RWPE2 (cell line): ENCODE results near the gene GATA5.
"Not testable (repeated sequence)": the region's sequence is repeated elsewhere in the genome, so short reads cannot be mapped to it uniquely, and the experiment has no call there.

Experiments used
- ATAC-seq: fragments of 200-7000 bp; cut with Tn5 transposase; 3 replicates; pipeline ENCODE4 v1.9.1; 2021; ENCODE audit warnings: low read depth
- DNase-seq: peaks from one replicate; pipeline ENCODE4 v3.0.0-alpha.2; 2020; ENCODE audit warnings: low spot score
- H3K27ac ChIP-seq: fragments of 450-650 bp; 2 replicates; pipeline ENCODE4 v1.5.1; 2017; ENCODE audit warnings: mild to moderate bottlenecking; ENCODE audit not compliant: poor library complexity, severe bottlenecking
- H3K27me3 ChIP-seq: fragments of 250-450 bp; sonication (Bioruptor Pico); 2 replicates; pipeline ENCODE4 v1.5.1; 2021; ENCODE audit warnings: mild to moderate bottlenecking, moderate library complexity; ENCODE audit not compliant: insufficient read depth, poor library complexity, severe bottlenecking
- H3K36me3 ChIP-seq: fragments of 250-450 bp; sonication (Bioruptor Pico); 2 replicates; pipeline ENCODE4 v1.5.1; 2020; ENCODE audit warnings: low read depth, mild to moderate bottlenecking, moderate library complexity
- H3K4me1 ChIP-seq: fragments of 250-450 bp; sonication (Bioruptor Pico); 2 replicates; pipeline ENCODE4 v1.5.1; 2021; ENCODE audit warnings: mild to moderate bottlenecking, moderate library complexity; ENCODE audit not compliant: insufficient read depth, poor library complexity, severe bottlenecking
- H3K4me3 ChIP-seq: fragments of 250-450 bp; sonication (Bioruptor Pico); 2 replicates; pipeline ENCODE4 v1.5.1; 2021; ENCODE audit warnings: mild to moderate bottlenecking, moderate library complexity; ENCODE audit not compliant: severe bottlenecking
- H3K9me3 ChIP-seq: fragments of 250-450 bp; sonication (Bioruptor Pico); 2 replicates; pipeline ENCODE4 v1.5.1; 2021; ENCODE audit warnings: mild to moderate bottlenecking, moderate library complexity; ENCODE audit not compliant: severe bottlenecking
- CTCF ChIP-seq: fragments of 450-650 bp; IDR thresholded peaks from one replicate; pipeline ENCODE4 v1.5.1; 2017; ENCODE audit warnings: mild to moderate bottlenecking, moderate library complexity; ENCODE audit not compliant: poor library complexity, severe bottlenecking

The GATA5 gene

DNA sequence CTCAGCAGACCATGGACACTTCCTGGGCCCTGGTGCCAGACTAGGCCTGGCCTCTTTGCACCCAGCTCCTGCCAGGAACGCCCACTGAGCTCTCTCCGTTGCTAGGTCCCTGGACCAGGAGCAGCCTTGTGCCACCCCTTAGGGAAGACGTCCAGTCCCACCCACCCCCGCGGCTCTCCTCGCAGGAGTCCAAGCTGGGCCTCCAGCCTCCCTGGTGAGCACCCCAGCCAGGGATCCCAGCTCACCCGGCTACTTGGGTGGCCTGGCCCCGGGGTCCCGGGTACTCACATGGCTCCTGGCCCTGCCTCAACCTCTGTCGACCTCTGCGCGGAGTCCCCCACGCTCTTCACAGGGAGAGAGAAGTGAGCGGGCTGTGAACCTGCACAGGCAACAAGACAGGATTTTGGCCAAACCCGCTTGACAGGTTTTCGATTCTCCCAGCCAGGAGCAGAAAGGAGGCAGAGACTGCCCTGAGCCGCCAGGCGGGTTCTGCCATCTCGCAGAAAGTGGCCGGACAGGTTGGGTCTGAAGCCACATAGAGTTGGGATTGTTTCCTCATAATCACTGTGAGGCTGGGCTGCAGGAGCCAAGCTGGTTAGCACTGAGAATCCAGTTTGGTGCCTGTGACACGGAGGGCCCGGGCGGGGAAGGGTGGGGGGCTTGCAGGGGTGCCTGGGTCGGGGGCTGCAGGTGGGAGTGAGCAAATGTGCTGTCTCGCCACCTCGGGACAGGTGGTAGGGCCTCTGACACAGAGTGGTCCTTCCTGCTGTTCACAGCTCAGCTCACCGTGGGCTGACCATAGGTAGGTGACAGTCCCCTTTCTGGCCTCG, 48.4 kb downstream of the GATA5 start, which contains the start of gene RBBP8NL:
Gene RBBP8NL, minus strand, starts transcription at position 368 of the 830 bp plus-strand sequence. CDS start 7,892 bp downstream, outside the sequence.
- peaks cover under 1% of the 10 kb centered on the region for H3K27me3 ChIP-seq
- no peak for TF ChIP-seq CTCF
- H3K36me3 ChIP-seq = no peaks in the 10 kb centered on the region
- no peak within 1 kb of the TSS for H3K27ac ChIP-seq
- H3K4me3 ChIP-seq = no peak within 1 kb of the TSS
- ATAC-seq (peak; percentile 87), DNase-seq (peak; percentile 92)
- H3K4me1 ChIP-seq = peaks cover 9% of the 10 kb centered on the region
- H3K9me3 ChIP-seq = no peaks in the 10 kb centered on the region

DNA sequence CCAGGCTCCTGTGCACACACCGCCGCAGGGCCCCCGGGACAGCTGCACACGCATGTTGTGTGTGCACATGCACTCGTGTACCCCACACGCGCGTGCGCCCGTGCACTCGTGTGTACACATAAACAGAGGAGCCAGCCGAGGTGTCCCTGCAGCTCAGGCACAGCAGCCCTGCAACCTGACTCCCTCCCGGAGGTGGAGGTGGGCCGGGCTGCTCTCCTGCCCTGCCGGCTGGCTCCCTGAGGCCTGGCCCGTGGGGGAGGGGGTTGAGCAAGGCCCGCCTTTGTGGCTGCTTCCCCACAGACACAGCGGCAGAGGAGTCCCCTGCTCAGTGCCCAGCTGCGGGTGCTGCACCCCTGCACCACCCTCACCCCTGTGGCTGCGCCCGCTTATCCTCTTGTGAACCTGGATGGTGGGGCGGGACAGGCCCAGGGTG, 49.1 kb downstream of the GATA5 start:
- no peaks in the 10 kb centered on the region for H3K36me3 ChIP-seq
- ATAC-seq (0 out of 3 replicates have a peak, but pooled peaks have one; percentile 2), DNase-seq (peak; percentile 88)
- no peaks in the 10 kb centered on the region for H3K9me3 ChIP-seq
- no peak for TF ChIP-seq CTCF
- H3K27ac ChIP-seq = no peak overlapping the region
- H3K4me1 ChIP-seq = peaks cover 9% of the 10 kb centered on the region
- H3K27me3 ChIP-seq = no peaks in the 10 kb centered on the region
- no peak overlapping the region for H3K4me3 ChIP-seq

- H3K27ac ChIP-seq, ATAC-seq, H3K9me3 ChIP-seq, H3K36me3 ChIP-seq, H3K4me3 ChIP-seq, H3K4me1 ChIP-seq, H3K27me3 ChIP-seq: not testable (repeated sequence)
- peak; percentile 80 for DNase-seq
These were observed 49.8 kb downstream of the GATA5 start for GRCh38 chr20:62426059-62426348.

DNA sequence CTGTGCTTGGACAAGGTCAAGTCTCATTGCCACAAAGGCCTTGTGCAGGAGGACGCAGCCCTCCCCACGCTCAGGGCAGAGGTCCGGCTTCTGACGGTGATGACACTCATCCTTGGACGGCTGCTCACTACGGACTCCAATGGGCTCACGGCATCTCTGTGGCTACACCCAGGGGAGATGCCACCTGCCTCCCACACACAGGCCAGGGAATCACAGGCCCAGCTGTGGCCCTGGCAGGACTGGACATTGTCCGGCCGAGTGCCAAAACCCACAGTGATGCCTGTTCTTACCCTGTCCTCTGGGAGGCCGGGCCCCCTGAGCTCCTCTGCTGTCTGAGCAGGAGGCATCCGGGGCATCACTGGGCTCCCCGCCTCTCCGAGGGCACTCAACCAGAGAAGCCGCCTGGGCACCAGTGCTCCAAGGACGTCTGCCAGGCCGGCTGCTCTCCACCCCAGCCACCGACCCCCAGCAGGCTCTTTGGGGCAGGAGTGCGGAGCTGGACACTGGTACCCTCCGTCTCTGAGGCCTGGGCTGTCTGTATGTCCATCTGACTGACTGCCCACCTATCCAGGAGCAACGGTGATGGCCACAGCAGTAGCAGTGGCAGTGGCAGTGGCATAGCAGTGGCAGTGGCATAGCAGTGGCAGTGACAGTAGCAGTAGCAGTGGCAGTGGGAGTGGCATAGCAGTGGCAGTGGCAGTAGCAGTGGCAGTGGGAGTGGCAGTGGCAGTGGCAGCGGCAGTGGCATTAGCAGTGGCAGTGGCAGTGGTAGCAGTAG, 50.3 kb downstream of the GATA5 start:
- H3K4me3 ChIP-seq = no peak overlapping the region
- H3K9me3 ChIP-seq = no peaks in the 10 kb centered on the region
- H3K27ac ChIP-seq = no peak overlapping the region
- H3K27me3 ChIP-seq = no peaks in the 10 kb centered on the region
- peaks cover 9% of the 10 kb centered on the region for H3K4me1 ChIP-seq
- peak; percentile 90 for DNase-seq
- no peaks in the 10 kb centered on the region for H3K36me3 ChIP-seq
- no peak for TF ChIP-seq CTCF
- no peak for ATAC-seq

GRCh38 chr20:62424249-62425107, 51.3 kb downstream of the GATA5 start:
- TF ChIP-seq CTCF = no peak
- Histone ChIP-seq H3K27me3 (no peaks in the 10 kb centered on the region), H3K4me1 (peaks cover 9% of the 10 kb centered on the region), H3K9me3 (no peaks in the 10 kb centered on the region), H3K36me3 (no peaks in the 10 kb centered on the region), H3K27ac (no peak overlapping the region), H3K4me3 (no peak overlapping the region)
- DNase-seq (peak; percentile 85), ATAC-seq (no peak)
